ENCODE data around the gene PROCA1.

PROCA1 gene

DNA sequence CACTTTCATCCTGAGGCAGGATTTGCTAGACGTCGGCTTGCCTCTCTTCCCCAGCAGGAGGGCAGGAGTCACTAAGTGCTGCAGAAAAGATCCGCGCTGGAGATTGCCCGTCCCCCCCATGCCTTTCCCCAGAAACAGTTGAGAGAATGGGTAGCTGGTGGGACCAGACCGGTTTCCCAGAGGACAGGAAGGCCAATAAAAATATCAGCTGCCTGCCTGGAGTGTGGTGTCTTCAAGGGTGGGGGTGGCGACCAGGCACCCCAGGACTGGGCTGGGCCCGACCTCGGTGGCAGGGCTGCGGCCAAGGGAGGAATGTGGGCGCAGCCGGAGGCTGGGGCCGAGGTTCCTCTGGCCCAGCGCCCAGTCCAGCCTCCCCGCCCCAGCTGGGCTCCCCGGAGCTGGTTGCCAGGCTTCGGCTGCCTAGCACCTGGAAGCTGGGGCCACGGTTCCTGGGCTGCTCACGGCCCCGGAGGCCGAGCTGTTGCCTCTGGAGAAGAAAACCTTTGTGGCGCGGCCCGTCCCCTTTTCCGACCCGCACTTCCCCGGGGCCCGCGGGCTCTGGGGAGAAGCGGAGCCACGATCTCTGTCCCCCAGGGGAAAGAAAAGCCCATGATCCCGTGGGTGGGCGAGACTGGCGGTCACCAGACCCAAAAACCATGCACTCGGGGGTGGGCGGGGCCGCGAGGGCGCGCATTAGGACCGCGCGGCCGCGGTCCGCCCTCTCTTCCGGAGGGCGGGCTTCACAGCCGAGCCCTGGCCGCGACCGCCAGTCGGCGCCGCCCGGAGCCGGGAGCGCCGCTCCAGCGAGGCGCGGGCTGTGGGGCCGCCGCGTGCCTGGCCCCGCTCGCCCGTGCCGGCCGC, 31.8 kb upstream of the PROCA1 start, which contains the start of gene TRAF4:
Gene TRAF4, plus strand, starts transcription at position 769 of the 861 bp plus-strand sequence. CDS start 102 bp downstream, outside the sequence.
- DNase-seq (ENCODE audit: low read depth) = peak; percentile 78
- no peak for TF ChIP-seq CTCF (IDR thresholded peaks at IDR 0.05; ENCODE audit: control insufficient read depth, insufficient read depth, low read depth, low read length, missing control alignments)
- H3K4me3 ChIP-seq (ENCODE audit: control insufficient read depth, low read depth, low read length) = peak within 1 kb of the TSS; percentile 83

DNA sequence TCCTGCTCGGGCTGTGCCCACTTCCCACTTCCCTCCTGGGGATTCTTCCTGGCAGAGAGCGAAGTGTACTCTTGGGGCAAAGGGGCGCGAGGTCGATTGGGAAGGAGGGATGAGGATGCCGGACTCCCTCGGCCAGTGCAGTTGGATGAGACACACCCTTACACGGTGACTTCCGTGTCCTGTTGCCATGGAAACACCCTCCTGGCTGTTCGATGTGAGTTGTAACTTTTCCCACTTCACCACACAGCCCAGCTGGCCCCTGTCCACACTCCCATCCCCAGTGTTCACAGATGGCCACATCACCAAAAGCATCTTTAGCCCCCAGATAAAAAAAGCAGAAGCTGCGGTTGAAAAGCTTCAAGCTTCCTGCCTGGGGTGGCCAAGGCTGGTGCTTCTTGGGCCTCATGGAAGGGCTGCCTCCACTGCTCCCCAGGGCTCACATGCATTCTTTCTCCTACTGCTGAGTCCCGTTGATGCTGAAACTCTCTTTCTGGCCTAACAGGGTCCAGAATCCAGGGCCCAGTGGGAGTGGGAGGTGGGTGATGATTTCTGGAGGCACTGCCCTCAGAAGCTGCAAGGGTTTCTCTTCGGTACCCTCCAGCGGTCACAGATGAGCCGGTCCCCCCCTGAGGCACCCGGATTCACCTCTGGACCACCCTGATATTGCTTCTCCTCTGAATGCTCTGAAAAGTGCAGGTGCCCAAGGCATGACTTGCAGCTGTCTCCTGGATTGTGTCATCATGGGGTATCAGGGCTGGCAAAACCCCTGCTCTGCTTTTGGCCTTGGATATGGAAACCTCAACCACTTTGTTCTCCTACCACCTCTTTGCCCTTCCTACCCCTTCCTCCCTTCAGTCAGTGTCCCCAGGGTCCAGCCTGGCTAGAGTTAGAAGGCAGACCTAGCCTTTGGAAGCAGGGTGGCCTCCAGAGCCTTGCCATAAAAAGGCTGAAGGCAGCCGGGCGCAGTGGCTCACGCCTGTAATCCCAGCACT, 30.0 kb upstream of the PROCA1 start:
- no peak for DNase-seq (ENCODE audit: low read depth)
- TF ChIP-seq CTCF (IDR thresholded peaks at IDR 0.05; ENCODE audit: control insufficient read depth, insufficient read depth, low read depth, low read length, missing control alignments) = no peak
- no peak overlapping the region for H3K4me3 ChIP-seq (ENCODE audit: control insufficient read depth, low read depth, low read length)

DNA sequence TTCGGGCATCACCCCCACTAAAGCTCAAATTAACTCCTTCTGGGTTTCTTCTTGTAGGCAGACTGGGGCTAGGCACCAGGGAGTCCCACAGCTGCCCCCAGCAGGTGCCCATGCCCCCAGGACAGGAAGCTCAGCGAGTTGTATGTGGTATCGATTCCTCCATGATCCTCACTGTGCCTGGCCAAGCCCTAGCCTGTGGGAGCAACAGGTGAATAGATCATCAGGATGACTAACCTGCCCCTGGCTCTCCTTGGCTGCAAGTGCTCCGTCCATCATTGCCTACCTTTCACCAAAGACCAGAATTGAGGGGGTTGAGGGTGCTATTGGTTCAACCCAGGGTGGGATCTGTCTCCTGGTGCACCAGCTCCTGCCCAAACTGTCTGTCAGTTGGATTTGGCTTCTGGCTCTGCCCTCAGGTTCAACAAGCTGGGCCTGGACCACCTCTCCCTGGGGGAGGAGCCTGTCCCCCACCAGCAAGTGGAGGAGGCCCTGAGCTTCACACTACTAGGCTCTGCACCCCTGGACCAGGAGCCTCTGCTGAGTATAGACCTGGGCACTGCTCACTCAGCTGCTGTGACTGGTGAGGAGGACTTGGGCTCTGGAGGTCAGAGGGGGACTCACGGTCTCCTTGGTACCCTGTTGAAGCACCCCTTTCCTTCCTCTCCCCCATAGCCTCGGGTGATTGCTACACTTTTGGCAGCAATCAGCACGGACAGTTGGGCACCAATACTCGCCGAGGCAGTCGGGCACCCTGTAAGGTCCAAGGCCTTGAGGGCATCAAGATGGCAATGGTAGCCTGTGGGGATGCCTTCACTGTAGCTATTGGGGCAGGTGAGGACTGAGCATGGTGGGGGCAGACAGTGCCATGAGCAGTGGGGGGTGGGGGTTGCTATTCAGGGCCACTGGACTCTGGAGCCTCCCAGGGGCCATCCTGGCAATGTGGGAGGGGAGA, 29.0 kb upstream of the PROCA1 start:
- no peak for TF ChIP-seq CTCF (IDR thresholded peaks at IDR 0.05; ENCODE audit: control insufficient read depth, insufficient read depth, low read depth, low read length, missing control alignments)
- no peak overlapping the region for H3K4me3 ChIP-seq (ENCODE audit: control insufficient read depth, low read depth, low read length)

DNA sequence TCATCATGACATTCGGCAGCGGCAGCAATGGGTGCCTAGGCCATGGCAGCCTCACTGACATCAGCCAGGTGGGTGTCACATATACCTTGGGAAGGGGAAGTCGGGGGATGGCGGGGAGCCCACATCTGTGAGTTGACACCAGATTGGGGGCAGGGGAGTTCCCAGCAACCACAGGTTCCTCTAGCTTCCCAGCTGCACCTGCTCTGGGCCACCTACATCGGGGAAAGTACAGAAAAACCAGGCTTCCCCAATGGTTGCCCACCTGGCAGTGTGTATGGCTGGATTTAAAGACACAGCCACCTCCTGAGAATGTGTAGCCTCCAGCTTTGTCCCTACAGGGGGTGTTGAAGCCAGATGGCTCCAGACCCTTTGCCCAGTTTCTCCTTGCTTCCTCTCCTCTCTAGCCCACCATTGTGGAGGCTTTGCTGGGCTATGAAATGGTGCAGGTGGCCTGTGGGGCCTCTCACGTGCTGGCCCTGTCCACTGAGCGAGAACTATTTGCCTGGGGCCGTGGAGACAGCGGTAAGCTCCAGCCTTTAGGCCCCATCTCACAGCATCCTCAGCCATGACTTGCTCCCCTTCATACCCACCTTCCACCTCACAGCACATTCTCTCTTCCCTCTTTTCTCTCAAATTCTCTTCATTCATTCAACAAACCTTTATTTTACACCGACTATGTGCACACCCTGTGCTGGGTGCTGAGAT, 27.1 kb upstream of the PROCA1 start:
- no peak for DNase-seq (ENCODE audit: low read depth)
- no peak for TF ChIP-seq CTCF (IDR thresholded peaks at IDR 0.05; ENCODE audit: control insufficient read depth, insufficient read depth, low read depth, low read length, missing control alignments)
- no peak overlapping the region for H3K4me3 ChIP-seq (ENCODE audit: control insufficient read depth, low read depth, low read length)

More for the DNA sequence above, 29.0 kb upstream of the PROCA1 start:
- no peak for DNase-seq (ENCODE audit: low read depth)

- DNase-seq (ENCODE audit: low read depth) = no peak
- no peak overlapping the region for H3K4me3 ChIP-seq (ENCODE audit: control insufficient read depth, low read depth, low read length)
- no peak for TF ChIP-seq CTCF (IDR thresholded peaks at IDR 0.05; ENCODE audit: control insufficient read depth, insufficient read depth, low read depth, low read length, missing control alignments)
Observed at GRCh38 chr17:28737770-28738679, 26.3 kb upstream of the PROCA1 start.

Measured in AG09309 (cell line).